Osteoblast (primary cell): ENCODE data around the gene IRX5. TPM values are rescaled to one million over a fixed set of nuclear protein-coding genes. Genes with fewer than 3 reads are reported as not detected.

Source experiments
- DNase-seq: peaks from one replicate; pipeline ENCODE4 v3.0.0; 2011; ENCODE audit warnings: low spot score, mixed read lengths; ENCODE audit not compliant: insufficient read length; ENCODE audit errors: missing footprints
- H2AFZ ChIP-seq: 2 replicates; pipeline ENCODE4 v1.6.0; 2011; ENCODE audit warnings: mild to moderate bottlenecking, low read length
- H3K27ac ChIP-seq: 2 replicates; pipeline ENCODE4 v1.5.1; 2011; ENCODE audit warnings: mild to moderate bottlenecking, low read depth, low read length, moderate library complexity
- H3K27me3 ChIP-seq: 2 replicates; pipeline ENCODE4 v1.6.0; 2012; ENCODE audit warnings: mild to moderate bottlenecking, control low read depth, inconsistent platforms, low read length, moderate library complexity; ENCODE audit not compliant: insufficient read depth
- H3K36me3 ChIP-seq: 2 replicates; pipeline ENCODE4 v1.5.1; 2011; ENCODE audit warnings: mild to moderate bottlenecking, low read length, control low read depth, moderate library complexity; ENCODE audit not compliant: insufficient read depth
- H3K4me1 ChIP-seq: 2 replicates; pipeline ENCODE4 v1.5.1; 2011; ENCODE audit warnings: mild to moderate bottlenecking, low read length, control low read depth, moderate library complexity; ENCODE audit not compliant: insufficient read depth
- H3K4me2 ChIP-seq: 2 replicates; pipeline ENCODE4 v1.6.0; 2011; ENCODE audit warnings: mild to moderate bottlenecking, low read length; ENCODE audit not compliant: insufficient read depth
- H3K4me3 ChIP-seq: fragments of 200-600 bp; sonication (generic); 3 replicates; pipeline ENCODE4 v1.5.1; 2012; ENCODE audit warnings: mild to moderate bottlenecking, low read length, inconsistent platforms; ENCODE audit not compliant: insufficient read depth
- H3K79me2 ChIP-seq: 2 replicates; pipeline ENCODE4 v1.6.0; 2012; ENCODE audit warnings: mild to moderate bottlenecking, low read length, control low read depth, inconsistent platforms; ENCODE audit not compliant: insufficient read depth
- H3K9me3 ChIP-seq: 2 replicates; pipeline ENCODE4 v1.5.1; 2011; ENCODE audit warnings: low read depth, low read length, control low read depth
- H4K20me1 ChIP-seq: 2 replicates; pipeline ENCODE4 v1.6.0; 2012; ENCODE audit warnings: mild to moderate bottlenecking, low read length, control low read depth; ENCODE audit not compliant: insufficient read depth
- CTCF ChIP-seq: IDR thresholded peaks from 2 replicates; pipeline ENCODE4 v1.5.1; 2011; ENCODE audit warnings: mild to moderate bottlenecking, low read depth, low read length, moderate library complexity; ENCODE audit errors: extremely low read depth
- total RNA-seq: library from RNA; depleted of rRNA; stranded (reverse); fragments of >200 nt; gene quantifications from 2 replicates; pipeline ENCODE4 v1.2.3, GENCODE V29; 2012

IRX5 gene
- total RNA-seq, 1 donor = 19.5 TPM

- Histone ChIP-seq H3K4me2 (no peak overlapping the region), H3K4me3 (no peak overlapping the region), H4K20me1 (no peaks in the 10 kb centered on the region), H3K27me3 (no peaks in the 10 kb centered on the region), H3K27ac (no peak overlapping the region), H3K4me1 (no peaks in the 10 kb centered on the region), H3K79me2 (no peaks in the 10 kb centered on the region), H2AFZ (no peak overlapping the region), H3K36me3 (no peaks in the 10 kb centered on the region), H3K9me3 (no peaks in the 10 kb centered on the region)
- no peak for TF ChIP-seq CTCF
- no peak for DNase-seq
These were observed 46.5 kb downstream of the IRX5 start for GRCh38 chr16:54977211-54977610.

- Histone ChIP-seq H3K9me3 (no peaks in the 10 kb centered on the region), H3K4me3 (no peak overlapping the region), H3K27me3 (peaks cover 5% of the 10 kb centered on the region), H3K4me1 (no peaks in the 10 kb centered on the region), H3K79me2 (no peaks in the 10 kb centered on the region), H2AFZ (no peak overlapping the region), H4K20me1 (no peaks in the 10 kb centered on the region), H3K36me3 (no peaks in the 10 kb centered on the region), H3K27ac (no peak overlapping the region), H3K4me2 (no peak overlapping the region)
- DNase-seq = no peak
- no peak for TF ChIP-seq CTCF
These were observed 50.2 kb downstream of the IRX5 start for GRCh38 chr16:54980821-54981220.
